ENCODE measurements around the gene NTPCR.

NTPCR gene

DNA sequence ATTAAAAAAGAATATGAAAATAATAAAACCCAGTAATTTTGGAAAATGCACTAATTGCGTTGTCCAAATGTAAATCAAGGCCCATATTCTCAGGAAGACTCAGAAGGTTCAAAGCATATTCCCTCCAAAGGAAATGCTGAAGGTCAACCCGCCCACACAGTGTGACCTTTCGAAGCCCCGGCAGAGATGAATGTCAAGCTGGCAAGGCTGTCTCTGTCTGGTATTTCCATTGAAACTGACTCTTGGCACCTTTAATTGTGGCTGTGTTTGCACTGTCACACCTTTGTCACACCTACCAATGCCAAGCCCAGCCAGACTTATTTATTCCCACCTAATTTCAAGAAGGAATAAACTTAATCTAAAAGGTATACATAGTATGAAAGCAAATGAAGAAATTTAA lies 82.5 kb downstream of the NTPCR start:
- TF ChIP-seq, protein P1, sequence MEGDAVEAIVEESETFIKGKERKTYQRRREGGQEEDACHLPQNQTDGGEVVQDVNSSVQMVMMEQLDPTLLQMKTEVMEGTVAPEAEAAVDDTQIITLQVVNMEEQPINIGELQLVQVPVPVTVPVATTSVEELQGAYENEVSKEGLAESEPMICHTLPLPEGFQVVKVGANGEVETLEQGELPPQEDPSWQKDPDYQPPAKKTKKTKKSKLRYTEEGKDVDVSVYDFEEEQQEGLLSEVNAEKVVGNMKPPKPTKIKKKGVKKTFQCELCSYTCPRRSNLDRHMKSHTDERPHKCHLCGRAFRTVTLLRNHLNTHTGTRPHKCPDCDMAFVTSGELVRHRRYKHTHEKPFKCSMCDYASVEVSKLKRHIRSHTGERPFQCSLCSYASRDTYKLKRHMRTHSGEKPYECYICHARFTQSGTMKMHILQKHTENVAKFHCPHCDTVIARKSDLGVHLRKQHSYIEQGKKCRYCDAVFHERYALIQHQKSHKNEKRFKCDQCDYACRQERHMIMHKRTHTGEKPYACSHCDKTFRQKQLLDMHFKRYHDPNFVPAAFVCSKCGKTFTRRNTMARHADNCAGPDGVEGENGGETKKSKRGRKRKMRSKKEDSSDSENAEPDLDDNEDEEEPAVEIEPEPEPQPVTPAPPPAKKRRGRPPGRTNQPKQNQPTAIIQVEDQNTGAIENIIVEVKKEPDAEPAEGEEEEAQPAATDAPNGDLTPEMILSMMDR (IDR thresholded peaks at IDR 0.05; ENCODE audit: low read depth, low read length): no peak
- H3K9me3 ChIP-seq (ENCODE audit: severe bottlenecking): no peaks in the 10 kb centered on the region
- H3K27ac ChIP-seq: no peak overlapping the region
- no peak for DNase-seq
- no peaks in the 10 kb centered on the region for H3K27me3 ChIP-seq (ENCODE audit: insufficient read depth, low read depth, severe bottlenecking)
- H3K36me3 ChIP-seq: no peaks in the 10 kb centered on the region
- no peak overlapping the region for H3K4me3 ChIP-seq (ENCODE audit: low read depth, low read length)

DNA sequence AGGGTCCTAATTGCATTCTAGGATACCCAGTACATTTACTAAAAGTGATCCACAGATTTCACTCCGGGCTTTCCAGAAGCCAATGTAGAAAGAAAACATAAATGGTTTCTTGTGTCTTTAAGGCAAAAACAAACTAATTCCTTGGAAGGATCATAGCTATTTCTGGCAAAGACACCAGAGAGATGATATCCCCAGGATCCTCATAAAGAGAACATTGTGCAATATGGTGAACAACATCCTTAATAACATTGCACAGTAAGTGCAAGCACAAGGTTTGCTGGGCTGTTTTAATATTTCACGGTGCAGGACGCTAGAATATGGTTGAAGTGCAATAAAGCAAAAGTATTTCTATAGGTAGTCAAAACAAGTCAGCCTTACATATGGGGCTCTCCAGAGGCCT lies 83.0 kb downstream of the NTPCR start:
- TF ChIP-seq, protein P1 (IDR thresholded peaks at IDR 0.05; ENCODE audit: low read depth, low read length): no peak
- no peak for DNase-seq
- Histone ChIP-seq H3K36me3 (no peaks in the 10 kb centered on the region), H3K9me3 (ENCODE audit: severe bottlenecking) (no peaks in the 10 kb centered on the region), H3K4me3 (ENCODE audit: low read depth, low read length) (no peak overlapping the region), H3K27me3 (ENCODE audit: insufficient read depth, low read depth, severe bottlenecking) (no peaks in the 10 kb centered on the region), H3K27ac (no peak overlapping the region)

Measured in WERI-Rb-1 (cell line).